ENCODE results near the gene BCL7A.

DNA sequence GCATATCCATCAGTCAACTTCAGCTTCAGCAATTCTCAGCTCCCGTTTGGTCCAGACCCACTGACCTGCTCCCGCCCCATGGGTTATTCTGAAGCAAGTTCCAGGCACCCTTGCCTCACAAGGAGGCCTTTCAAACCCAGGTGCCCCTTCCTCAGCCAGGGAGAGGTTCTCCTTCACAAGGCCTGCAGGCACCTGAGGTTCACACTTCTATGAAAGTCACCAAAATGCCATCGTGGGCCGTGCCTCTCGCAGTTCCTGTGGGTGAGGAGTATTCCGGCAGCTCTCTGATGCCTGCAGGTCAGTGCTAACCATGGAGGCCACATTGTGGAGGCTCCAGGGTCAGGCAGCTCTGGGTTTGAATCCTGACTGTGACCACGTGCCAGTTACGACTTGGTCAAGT, 40.2 kb upstream of the BCL7A start:
- TF ChIP-seq, protein P1, sequence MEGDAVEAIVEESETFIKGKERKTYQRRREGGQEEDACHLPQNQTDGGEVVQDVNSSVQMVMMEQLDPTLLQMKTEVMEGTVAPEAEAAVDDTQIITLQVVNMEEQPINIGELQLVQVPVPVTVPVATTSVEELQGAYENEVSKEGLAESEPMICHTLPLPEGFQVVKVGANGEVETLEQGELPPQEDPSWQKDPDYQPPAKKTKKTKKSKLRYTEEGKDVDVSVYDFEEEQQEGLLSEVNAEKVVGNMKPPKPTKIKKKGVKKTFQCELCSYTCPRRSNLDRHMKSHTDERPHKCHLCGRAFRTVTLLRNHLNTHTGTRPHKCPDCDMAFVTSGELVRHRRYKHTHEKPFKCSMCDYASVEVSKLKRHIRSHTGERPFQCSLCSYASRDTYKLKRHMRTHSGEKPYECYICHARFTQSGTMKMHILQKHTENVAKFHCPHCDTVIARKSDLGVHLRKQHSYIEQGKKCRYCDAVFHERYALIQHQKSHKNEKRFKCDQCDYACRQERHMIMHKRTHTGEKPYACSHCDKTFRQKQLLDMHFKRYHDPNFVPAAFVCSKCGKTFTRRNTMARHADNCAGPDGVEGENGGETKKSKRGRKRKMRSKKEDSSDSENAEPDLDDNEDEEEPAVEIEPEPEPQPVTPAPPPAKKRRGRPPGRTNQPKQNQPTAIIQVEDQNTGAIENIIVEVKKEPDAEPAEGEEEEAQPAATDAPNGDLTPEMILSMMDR (IDR thresholded peaks at IDR 0.05; ENCODE audit: poor library complexity), result no peak
- TF ChIP-seq EZH2 (IDR thresholded peaks at IDR 0.05; ENCODE audit: borderline replicate concordance) (no peak), EZH2phosphoT487 (IDR thresholded peaks at IDR 0.05; ENCODE audit: low read depth, severe bottlenecking, unreplicated experiment) (no peak)

Data from hepatocyte (in vitro differentiated cells).